KG1 (cell line): ENCODE data around the gene ENTPD6.
"Not testable (repeated sequence)": the region's sequence is repeated elsewhere in the genome, so short reads cannot be mapped to it uniquely, and the experiment has no call there.

ENCODE experiments used
- DNase-seq: peaks from one replicate; lab custom pipeline; 2025; lab: John Stamatoyannopoulos, UW

Gene ENTPD6

DNA sequence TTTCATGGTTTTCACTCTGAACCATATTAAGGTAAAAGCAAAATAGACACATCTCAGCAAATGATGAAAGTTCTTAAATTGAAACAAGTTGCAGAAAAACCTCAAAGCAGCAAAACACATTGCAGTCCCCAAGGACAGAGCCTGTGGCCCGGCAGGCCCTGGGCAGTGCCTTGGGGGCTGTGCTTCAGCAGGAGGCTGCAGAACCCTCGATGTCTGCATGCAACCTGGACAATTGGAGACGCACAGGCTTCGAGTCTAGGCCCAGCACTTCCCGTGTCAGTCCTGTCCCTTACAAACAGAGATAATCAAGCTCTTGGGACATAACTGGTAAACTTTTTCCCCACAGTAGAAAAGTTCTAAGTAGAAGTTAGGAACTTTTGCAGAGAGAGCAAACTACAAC is 61.6 kb downstream of the ENTPD6 start:
- DNase-seq: no peak

DNA sequence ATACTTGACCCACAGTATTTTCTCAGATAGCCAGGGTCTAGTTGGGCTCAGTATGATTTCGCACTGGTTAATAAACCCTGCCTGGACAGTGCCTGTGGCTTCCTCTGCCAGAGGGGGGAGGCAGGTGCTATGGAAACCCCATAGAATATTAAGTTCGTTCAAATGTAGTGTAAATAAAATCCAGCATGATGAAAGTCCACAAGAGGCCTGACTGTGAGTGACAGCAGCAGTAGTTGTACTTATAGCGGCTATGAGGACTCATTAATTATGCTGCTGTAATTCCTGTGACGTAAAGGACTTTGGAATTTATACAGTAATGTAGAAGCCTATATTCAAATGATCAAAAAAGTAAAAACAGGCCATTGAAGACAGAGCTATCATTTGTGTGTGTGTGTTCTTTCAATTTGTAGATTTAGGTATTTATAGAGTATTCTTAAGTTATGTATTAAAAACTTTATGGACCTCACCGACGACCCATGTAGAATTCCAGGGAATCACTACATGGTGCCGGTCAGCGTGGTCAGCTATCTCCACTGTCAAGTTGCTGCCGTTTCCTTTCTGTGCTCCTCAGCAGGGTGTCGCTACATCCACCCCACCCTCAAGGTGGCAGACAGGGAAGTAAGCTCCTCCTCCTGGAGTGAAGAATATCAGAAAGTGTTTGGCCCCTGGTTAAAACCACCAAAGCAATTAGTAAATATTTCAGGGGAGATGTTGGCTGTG is 62.4 kb downstream of the ENTPD6 start:
- no peak for DNase-seq

DNA sequence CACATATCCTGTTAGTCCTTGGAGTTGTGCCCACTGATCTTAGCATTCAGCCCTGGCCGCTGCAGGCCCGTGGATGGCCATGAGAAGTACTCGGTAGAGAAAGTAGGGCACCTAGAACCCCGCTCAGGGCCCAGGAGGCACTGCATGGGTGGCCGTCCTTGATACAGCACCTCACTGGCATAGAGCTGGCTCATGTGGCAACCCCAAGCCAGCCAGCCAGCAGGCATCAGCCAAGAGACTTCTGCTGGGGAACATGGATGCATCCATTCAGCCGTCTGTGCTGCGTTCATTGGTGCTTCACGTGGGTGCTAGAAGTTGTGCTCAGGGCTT is 62.9 kb downstream of the ENTPD6 start:
- DNase-seq: no peak

DNA sequence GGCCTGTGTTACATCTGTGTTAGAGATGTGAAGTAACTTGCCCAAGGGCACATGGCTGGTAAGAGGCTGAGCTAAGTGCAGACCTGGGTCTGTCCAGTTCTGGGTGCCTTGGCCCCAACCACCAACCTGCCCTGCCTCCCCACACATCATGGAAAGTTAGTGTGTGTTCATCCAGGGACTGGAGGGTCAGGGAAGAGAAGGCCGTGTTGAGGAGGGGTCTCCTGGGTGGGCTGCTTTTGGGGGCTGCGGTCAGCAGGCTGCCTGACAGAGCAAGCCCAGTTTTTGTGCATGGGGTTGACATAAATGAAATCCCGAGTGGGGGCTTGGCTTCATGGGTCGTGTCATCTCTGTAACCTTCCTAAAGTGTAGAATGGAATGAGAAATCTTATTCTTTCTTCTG is 63.3 kb downstream of the ENTPD6 start:
- DNase-seq: no peak

DNA sequence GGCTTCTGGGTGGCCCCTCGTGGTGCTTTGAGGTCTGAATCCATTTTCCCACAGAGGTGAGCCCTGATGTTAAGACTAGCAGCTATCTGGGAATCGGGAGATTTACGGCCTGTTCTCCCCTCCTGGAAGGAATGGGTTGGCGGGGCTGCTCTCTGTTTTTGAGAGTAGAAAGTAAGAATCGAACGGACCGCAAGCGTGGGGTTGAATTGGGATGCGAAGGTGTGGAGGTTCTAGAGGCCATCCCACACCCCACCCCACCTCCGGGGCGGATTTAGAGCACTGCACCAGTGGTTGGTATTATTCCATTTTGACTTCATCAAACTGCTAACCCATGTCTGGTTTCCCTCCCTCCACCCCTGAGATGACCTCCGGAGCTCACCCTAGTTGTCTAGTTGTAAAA is 63.8 kb downstream of the ENTPD6 start:
- no peak for DNase-seq

DNA sequence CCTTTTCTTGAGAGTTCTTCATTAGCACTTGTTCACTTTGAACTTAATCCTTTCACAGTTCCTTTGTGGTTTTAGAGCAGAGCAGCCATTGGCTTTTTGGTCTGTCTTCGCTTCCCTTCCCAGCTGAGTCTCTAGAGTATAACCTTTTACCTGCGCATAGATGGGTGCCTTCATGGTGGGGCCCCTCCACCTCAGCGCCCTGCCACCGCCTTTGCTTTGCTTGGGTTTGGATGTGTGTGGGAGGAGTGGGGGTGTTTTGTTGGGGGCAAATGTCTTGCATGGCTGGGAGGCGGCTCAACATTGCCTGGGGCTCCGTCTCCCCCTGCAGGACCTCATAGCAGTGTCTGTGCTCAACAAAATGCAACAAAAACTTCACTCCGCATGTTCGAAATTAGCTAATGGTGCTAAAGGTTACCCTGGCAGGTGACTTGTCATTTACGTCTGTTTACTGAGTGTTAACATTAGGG is 64.3 kb downstream of the ENTPD6 start:
- no peak for DNase-seq

DNA sequence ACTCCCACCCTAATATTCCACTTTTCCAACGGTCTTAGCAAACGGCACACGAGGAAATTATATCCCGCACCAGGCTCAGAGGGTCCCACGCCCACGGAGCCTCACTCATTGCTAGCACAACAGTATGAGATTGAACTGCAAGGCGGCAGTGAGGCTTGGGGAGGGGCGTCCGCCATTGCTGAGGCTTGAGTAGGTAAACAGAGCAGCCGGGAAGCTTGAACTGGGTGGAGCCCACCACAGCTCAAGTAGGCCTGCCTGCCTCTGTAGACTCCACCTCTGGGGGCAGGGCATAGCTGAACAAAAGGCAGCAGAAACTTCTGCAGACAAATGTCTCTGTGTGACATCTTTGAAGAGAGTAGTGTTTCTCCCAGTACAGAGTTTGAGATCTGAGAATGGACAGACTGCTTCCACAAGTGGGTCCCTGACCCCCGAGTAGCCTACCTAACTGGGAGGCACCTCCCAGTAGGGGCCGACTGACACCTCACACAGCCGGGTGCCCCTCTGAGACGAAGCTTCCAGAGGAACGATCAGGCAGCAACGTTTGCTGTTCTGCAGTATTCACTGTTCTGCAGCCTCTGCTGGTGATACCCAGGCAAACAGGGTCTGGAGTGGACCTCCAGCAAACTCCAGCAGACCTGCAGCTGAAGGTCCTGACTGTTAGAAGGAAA is 65.4 kb downstream of the ENTPD6 start:
- DNase-seq: not testable (repeated sequence)

DNA sequence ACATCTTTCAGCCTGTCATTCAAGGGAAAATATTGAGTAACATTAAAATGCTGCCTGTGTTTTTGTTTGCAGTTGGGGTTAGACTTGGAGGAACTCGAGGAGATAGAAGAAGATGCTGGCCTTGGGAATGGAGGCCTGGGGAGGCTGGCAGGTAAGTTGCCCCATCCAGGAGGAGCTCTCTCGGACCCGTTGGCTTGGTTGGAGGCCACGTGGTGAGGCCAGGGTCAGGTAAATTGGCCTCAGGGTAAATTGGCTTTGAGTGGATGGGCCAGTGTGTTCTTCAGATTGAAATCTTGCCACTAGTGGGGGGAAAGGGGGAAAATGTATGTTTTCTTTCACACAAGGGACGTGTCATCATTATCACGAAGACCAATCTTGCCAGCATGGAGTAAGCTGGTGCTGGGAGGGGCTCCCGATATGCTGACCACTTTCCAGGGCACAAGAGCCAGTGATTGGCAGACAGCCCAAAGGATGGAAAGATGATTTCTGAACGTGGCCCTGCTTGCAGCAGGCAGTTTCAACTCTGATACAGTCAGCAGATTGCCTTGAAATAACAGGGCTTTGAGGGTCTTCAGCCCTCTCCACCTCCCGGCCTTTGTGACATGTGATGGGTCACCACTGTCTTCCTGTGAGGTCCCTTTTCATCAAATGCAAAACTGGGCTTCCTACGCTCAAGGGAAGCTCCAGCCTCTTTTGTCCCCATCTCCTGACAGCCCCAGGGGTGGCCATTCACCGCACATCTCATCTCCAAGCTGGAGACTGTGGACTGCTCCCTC is 73.7 kb downstream of the ENTPD6 start:
- DNase-seq: no peak

DNA sequence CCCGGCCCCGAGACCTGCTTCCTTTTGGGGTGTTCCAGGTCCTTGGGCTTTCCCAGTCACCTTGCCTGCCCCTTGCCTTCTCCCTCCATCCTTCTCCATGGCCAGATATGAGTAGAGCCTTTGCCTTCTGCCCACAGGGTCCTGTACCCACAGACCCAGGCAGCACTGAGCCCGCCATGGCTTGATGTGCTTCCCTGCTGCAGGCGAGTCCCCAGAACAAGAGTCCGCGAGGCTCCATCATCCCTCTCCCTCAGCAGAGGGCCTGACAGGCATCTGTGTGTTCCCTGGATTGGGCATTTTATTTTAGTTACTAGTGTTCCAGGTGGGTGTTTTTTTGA is 74.3 kb downstream of the ENTPD6 start:
- no peak for DNase-seq

DNA sequence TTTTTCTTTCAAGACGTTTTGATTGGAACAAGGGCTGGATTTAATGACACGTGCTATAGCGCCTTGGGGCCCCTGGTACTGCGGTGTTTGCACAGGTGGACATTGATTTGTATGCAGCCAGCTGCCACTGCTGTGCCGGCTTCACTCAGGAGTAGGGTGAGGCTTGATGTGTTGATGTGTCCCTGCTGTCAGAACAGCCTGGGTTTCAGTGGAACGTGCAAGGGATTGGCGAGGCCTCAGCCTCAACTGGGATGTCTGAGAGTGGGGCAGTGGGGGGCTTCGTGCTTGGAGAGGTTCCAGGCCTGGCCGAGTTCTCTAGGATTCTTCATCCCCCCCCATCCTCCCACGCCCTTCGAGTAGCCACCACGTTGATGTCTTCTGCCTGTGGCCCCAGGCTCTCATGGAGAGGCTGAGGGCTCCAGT is 75.3 kb downstream of the ENTPD6 start:
- DNase-seq: no peak

DNA sequence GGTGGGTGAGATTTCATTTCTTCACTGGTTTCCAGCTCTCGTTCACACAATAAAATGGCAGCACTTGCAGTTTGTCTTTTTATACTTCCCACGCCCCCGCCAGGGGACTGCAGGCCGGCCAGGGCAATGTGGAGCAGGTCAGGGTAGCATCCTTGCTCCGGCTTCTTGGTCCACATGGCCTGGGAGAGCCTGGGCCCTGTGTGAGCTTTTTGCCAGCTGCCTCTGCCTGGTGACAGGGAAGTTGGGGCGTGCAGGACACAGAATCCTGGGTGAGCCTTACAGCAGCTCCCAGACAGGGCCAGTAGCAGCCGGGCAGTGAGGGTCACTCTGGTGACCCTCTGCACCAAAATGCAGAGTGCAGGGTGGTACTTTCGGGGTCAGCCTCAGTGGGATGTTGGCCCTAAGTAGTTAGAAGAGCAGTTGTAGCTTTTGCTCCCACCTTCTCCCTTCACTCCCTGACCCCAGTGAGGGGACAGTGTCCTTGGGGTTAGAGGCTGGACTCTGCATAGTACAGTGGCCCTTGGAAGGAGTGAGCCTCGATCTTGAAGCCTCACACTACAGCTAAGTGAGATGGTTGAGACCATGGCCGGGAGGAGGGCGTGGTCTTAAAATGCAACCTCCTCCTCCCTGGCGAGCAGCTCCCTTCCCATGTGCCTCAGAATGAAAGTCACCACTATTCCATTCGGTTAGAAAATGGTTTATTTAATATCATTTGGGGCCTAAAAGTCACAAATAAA is 76.1 kb downstream of the ENTPD6 start:
- no peak for DNase-seq

DNA sequence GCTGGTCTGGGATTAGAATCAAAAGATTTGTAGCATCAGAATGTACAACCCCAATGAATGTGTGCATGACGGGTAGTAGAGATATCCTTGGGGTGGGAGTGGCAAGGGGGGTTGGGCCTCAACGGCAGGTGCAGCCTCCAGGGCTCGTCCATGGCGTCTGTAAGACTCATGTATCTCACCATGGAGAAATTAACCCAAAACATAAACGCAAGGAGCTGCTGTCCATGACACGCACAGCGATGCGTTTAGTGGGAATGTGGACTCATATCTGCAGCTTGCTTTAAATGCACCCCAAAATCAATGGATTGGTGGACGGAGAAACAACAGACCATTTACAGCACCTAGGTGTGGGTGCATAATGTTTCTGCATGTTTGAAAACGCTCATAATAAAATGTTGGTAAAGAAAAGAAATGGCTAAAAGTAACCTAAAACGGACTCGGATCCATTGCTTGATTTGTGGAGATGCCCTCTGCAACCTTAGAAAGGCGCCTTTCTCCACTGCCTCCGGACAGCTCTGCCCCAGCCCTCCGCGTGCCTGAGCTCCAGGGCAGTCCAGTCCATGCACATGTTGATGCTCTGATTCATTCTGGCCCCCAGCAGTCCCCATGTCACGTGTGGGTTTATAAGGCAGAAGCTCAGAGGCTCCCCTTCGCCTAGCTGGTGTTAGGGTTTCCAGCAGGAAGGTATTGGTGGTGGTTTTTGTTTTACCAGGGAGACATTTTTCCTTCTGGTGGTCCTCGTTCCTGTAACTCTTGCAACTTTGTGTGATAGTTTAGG is 76.9 kb downstream of the ENTPD6 start:
- DNase-seq: no peak

DNA sequence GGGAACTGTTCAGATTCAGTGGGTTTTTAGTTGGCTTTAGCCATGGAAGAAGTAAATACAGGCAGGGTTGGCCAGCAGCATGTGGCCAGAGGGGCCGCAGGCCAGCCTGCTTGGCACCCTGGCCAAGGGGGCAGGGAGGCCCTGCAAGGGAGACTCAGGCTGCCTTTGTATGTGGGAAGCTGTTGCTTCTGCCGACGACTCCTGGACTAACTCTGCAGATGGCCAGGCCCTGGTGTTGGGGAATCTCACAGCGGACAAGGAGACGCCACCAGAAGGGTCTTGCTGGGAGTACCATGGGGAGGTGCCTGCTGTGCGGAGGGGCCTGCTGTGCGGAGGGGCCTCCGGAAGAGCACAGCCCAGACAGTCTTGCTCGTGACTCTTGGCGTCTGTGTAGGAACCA is 77.5 kb downstream of the ENTPD6 start:
- DNase-seq: no peak

DNA sequence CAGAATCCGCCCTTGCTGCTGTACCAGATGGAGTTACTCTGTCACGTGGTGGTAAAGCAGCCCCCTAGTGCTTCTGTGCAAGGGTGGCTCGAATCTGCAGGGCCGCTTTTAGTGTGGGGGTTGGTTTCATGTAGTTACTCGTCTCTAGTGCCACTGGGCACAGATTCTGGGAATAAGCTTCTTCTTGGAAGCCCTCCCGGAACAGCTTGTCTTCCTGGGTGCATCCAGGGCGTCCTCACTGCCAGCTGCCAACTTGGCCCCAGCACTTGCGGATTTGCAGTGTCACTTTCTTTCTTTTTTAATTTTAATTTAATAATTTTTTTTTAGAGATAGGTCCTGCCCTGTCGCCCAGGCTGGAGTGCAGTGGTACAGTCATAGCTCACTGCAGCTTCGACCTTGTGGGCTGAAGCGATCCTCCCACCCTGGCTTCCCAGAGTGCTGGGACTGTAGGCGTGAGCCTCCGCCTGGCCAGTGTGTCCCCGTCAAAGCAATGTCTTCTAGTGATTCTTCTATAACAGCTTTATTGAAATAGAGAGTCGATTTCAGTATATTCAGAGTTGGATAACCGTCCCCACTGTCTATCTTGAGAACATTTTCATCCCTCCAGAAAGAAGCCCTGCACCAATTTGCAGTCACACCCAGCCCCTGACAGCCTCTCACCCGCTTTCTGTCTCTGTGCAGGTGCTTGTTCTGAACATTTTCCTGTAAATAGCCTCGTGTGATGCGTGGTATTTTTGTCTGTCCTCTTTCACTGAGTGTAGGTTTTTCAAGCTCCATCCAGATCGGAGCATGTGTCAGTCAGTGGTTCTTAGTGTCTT is 78.2 kb downstream of the ENTPD6 start:
- DNase-seq: no peak

DNA sequence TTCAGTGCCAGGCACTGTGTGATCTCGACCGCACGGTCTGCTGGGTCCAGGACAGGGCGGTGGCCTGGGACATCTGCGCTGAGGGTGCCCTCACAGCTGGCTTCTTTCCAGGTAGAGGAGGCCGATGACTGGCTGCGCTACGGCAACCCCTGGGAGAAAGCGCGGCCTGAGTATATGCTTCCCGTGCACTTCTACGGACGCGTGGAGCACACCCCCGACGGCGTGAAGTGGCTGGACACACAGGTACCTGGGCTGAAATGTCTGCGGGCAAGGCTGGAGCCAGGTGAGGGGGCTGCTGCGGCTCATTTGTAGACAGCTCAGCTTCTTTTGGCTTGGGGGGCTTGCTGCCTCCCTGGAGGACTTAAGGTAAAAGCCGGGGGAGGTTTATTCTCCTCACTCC is 79.0 kb downstream of the ENTPD6 start:
- no peak for DNase-seq

DNA sequence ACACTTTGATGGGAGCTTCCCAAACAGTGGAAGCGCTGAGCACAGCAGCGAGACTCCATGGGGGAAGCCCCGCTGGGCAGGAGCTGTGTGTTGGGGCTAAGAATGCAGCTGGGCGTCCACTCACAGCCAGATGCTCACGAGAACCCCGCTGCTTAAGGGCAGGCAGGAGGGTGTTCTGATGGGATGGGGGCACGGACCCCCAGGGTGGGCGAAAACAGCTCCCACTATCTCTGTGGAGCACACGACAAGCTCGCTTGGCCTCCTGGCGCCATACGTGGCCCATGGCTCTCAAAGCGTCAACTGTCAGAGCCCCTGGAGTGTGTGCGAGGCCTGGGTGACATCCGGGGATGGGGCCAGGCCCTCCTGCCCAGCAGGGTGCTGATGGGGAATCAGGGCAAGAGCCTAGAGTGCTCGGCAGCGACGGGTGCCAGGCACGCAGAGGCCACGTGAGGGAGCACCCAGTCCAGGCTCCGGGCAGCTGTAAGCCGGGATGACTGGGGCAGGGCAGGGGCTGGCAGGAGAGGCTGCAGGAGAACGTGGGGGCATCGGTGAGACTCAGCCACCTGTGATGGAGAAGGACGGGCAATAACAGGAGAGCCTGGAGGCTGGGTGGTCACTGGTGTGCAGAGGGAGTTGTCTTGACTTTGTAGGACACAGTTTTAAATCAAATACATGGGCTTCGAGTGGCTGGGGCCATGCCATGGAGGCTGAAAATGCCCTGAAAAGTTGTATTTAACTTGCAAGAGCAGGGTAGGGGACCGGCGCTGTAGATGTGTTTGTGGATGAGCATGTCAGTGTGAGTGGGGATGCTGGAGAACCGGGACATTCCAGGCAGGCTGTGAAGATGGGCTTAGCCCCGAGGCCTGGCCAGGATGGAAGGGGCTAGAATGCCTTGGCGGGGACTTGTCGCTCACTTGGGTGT is 79.6 kb downstream of the ENTPD6 start:
- no peak for DNase-seq

DNA sequence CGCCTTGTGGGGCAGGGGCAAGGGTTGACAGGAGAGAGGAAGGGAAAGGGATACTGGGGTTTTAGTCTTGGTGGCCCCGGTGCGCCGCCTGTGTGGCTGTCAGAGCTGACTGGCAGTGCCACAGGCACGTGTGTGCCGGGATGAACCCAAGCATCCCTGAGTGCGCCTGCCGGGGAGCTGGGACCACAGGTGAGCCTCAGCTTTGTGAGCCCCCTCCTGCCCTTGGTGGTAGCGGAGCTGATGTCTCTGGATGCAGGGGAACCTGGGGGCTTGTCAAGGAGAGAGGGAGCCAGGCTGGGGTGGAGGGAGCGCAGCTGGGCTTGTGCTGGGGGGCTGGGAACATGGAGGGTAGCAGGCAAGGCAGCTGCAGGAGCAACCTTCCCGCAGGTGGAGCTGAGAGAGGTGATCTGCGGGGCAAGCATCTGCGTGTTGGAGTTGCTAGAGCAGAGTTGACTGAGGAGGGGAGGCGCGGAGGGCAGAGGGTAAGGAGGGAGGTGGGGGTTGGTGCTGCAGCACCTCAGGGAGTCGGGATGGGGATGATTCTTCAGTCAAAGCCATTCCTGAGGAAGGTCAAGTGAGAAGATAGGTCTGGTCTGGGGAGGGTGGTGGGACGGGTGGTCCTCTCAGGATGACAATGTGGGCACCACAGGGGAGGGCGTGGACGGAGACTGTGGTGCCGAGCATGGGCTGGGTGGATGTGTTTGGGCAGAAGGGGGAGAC is 80.5 kb downstream of the ENTPD6 start:
- no peak for DNase-seq
